Peyer's patch (tissue), 4 donors: ENCODE results near the gene MOCS1. TPM values are rescaled to one million over a fixed set of nuclear protein-coding genes. Genes with fewer than 3 reads are reported as not detected.
"Not testable (repeated sequence)": the region's sequence is repeated elsewhere in the genome, so short reads cannot be mapped to it uniquely, and the experiment has no call there.

Experiments used
- DNase-seq, 3 donors: peaks; one replicate each; pipeline ENCODE4 v3.0.0-alpha.2; 2017 to 2019
- H3K27ac ChIP-seq, 4 donors: fragments of 200-600 bp; sonication (generic); one replicate each; pipeline ENCODE4 v1.5.1; 2016 to 2019
- H3K27me3 ChIP-seq, 2 donors: fragments of 200-600 bp; sonication (generic); one replicate each; pipeline ENCODE4 v1.5.1; 2019
- H3K36me3 ChIP-seq, 3 donors: fragments of 200-600 bp; sonication (generic); one replicate each; pipeline ENCODE4 v1.5.1; 2016 to 2019
- H3K4me1 ChIP-seq, 4 donors: fragments of 200-600 bp; sonication (generic); one replicate each; pipeline ENCODE4 v1.5.1; 2016 to 2019
- H3K4me3 ChIP-seq, 4 donors: fragments of 200-600 bp; sonication (generic); 1 replicate in 3 of 4; 2 replicates in 1 of 4; pipeline ENCODE4 v1.5.1; 2016 to 2019; ENCODE audit warnings: mild to moderate bottlenecking in 1 of 4
- H3K9me3 ChIP-seq, 4 donors: fragments of 200-600 bp; sonication (generic); one replicate each; pipeline ENCODE4 v1.5.1; 2016 to 2019; ENCODE audit warnings: mild to moderate bottlenecking in 1 of 4
- CTCF ChIP-seq, 6 experiments: fragments of 450-650 bp in 4 of 6; fragments of 200-600 bp in 2 of 6; sonication (generic) in 1 of 6; IDR thresholded peaks; one replicate each; pipeline ENCODE4 v1.5.1; 2017 to 2019; ENCODE audit warnings: antibody characterized with exemption in 6 of 6, mild to moderate bottlenecking in 3 of 6, moderate library complexity in 1 of 6
- POLR2A ChIP-seq, 2 donors: fragments of 450-650 bp; IDR thresholded peaks; one replicate each; pipeline ENCODE4 v1.5.1; 2017; ENCODE audit warnings: antibody characterized with exemption in 2 of 2, mild to moderate bottlenecking in 2 of 2, moderate library complexity in 2 of 2
- total RNA-seq, 4 donors: library from RNA; depleted of rRNA; stranded (reverse); fragments of >200 nt; gene quantifications; one replicate each; pipeline ENCODE4 v1.1.0, GENCODE V29; 2016

MOCS1 gene
- total RNA-seq, 4 donors from 2014 or later, result 32.2 to 62.0 (median 53.6) TPM

GRCh38 chr6:39979461-39980328, 45.4 kb upstream of the MOCS1 start:
- no peaks in the 10 kb centered on the region for H3K9me3 ChIP-seq
- no peak for DNase-seq
- no peaks in the 10 kb centered on the region for H3K36me3 ChIP-seq
- H3K4me1 ChIP-seq, result peaks cover 0 to 15% (median 0%) of the 10 kb centered on the region in 4 donors
- no peak overlapping the region for H3K4me3 ChIP-seq
- peak overlapping the region in 2 of 4 donors; percentile 53 to 64 for H3K27ac ChIP-seq
- TF ChIP-seq POLR2A (IDR thresholded peaks at IDR 0.05) (no peak), CTCF (IDR thresholded peaks at IDR 0.05) (no peak)
- no peaks in the 10 kb centered on the region for H3K27me3 ChIP-seq

GRCh38 chr6:39978240-39978639, 44.0 kb upstream of the MOCS1 start:
- TF ChIP-seq POLR2A (IDR thresholded peaks at IDR 0.05) (no peak), CTCF (IDR thresholded peaks at IDR 0.05) (no peak)
- no peaks in the 10 kb centered on the region for H3K27me3 ChIP-seq
- no peaks in the 10 kb centered on the region for H3K36me3 ChIP-seq
- H3K9me3 ChIP-seq, result no peaks in the 10 kb centered on the region
- H3K4me1 ChIP-seq, result peaks cover 0 to 15% (median 0%) of the 10 kb centered on the region in 4 donors
- peak overlapping the region in 1 of 4 donors; percentile 8 for H3K27ac ChIP-seq
- no peak for DNase-seq
- H3K4me3 ChIP-seq, result no peak overlapping the region

- Histone ChIP-seq H3K36me3 (no peaks in the 10 kb centered on the region), H3K27me3 (no peaks in the 10 kb centered on the region), H3K4me3 (no peak overlapping the region), H3K27ac (no peak overlapping the region), H3K9me3 (no peaks in the 10 kb centered on the region), H3K4me1 (peaks cover 0 to 3% (median 0%) of the 10 kb centered on the region in 4 donors)
- no peak for DNase-seq
- TF ChIP-seq POLR2A (IDR thresholded peaks at IDR 0.05) (no peak), CTCF (IDR thresholded peaks at IDR 0.05) (no peak)
Observed at GRCh38 chr6:39973661-39974060, 39.4 kb upstream of the MOCS1 start.

GRCh38 chr6:39972717-39973116, 38.5 kb upstream of the MOCS1 start:
- not testable (repeated sequence) for H3K4me1 ChIP-seq, H3K4me3 ChIP-seq, H3K27ac ChIP-seq, H3K27me3 ChIP-seq, H3K36me3 ChIP-seq, DNase-seq, H3K9me3 ChIP-seq

GRCh38 chr6:39971131-39971530, 36.9 kb upstream of the MOCS1 start:
- not testable (repeated sequence) for H3K36me3 ChIP-seq, H3K9me3 ChIP-seq, H3K27me3 ChIP-seq

GRCh38 chr6:39965751-39966150, 31.5 kb upstream of the MOCS1 start:
- TF ChIP-seq POLR2A (IDR thresholded peaks at IDR 0.05) (no peak), CTCF (IDR thresholded peaks at IDR 0.05) (no peak)

More at GRCh38 chr6:39971131-39971530, 36.9 kb upstream of the MOCS1 start:
- H3K4me3 ChIP-seq, H3K4me1 ChIP-seq, DNase-seq, H3K27ac ChIP-seq: not testable (repeated sequence)

More at GRCh38 chr6:39965751-39966150, 31.5 kb upstream of the MOCS1 start:
- no peaks in the 10 kb centered on the region for H3K27me3 ChIP-seq
- H3K4me1 ChIP-seq, result no peaks in the 10 kb centered on the region
- no peaks in the 10 kb centered on the region for H3K9me3 ChIP-seq
- no peak overlapping the region for H3K27ac ChIP-seq
- no peak for DNase-seq
- H3K4me3 ChIP-seq, result no peak overlapping the region
- H3K36me3 ChIP-seq, result no peaks in the 10 kb centered on the region
